ENCODE results near the gene ATG5.
A peak's percentile ranks its signal among the peaks of the same experiment; 100 is the strongest.

ATG5 gene

GRCh38 chr6:106325336-106326178, at the start of gene ATG5:
TSS of gene ATG5 (minus strand) at chr6:106325760. CDS start at chr6:106316208, 9,552 bp downstream.
- peak; percentile 94 for DNase-seq (ENCODE audit: insufficient read length, low spot score)
- peak; percentile 93 for FAIRE-seq

- DNase-seq (ENCODE audit: insufficient read length, low spot score) (no peak), FAIRE-seq (no peak)
Observed at GRCh38 chr6:106373502-106374239, 48.1 kb upstream of the ATG5 start.

- no peak for FAIRE-seq
- DNase-seq (ENCODE audit: insufficient read length, low spot score) = no peak
Observed at GRCh38 chr6:106372838-106373501, 47.4 kb upstream of the ATG5 start.

- FAIRE-seq (no peak), DNase-seq (ENCODE audit: insufficient read length, low spot score) (no peak)
Observed at GRCh38 chr6:106370639-106371038, 45.1 kb upstream of the ATG5 start.

GRCh38 chr6:106369739-106370138, 44.2 kb upstream of the ATG5 start:
- no peak for FAIRE-seq
- no peak for DNase-seq (ENCODE audit: insufficient read length, low spot score)

- DNase-seq (ENCODE audit: insufficient read length, low spot score) (no peak), FAIRE-seq (no peak)
Observed at GRCh38 chr6:106363401-106364138, 38.0 kb upstream of the ATG5 start.

GRCh38 chr6:106360989-106361430, 35.5 kb upstream of the ATG5 start:
- FAIRE-seq = no peak

GRCh38 chr6:106360410-106360988, 34.9 kb upstream of the ATG5 start, which contains the start of gene CRYBG1:
TSS of gene CRYBG1 (plus strand) at chr6:106360717. CDS start at chr6:106360909, 192 bp downstream.
- peak; percentile 20 for FAIRE-seq

More at GRCh38 chr6:106360989-106361430, 35.5 kb upstream of the ATG5 start:
- DNase-seq (ENCODE audit: insufficient read length, low spot score) = no peak

GRCh38 chr6:106359959-106360409, 34.4 kb upstream of the ATG5 start:
- DNase-seq (ENCODE audit: insufficient read length, low spot score) (no peak), FAIRE-seq (no peak)

More at GRCh38 chr6:106360410-106360988, 34.9 kb upstream of the ATG5 start, which contains the start of gene CRYBG1:
- peak; percentile 77 for DNase-seq (ENCODE audit: insufficient read length, low spot score)

GRCh38 chr6:106356378-106356777, 30.8 kb upstream of the ATG5 start:
- DNase-seq (ENCODE audit: insufficient read length, low spot score) (no peak), FAIRE-seq (no peak)

GRCh38 chr6:106347219-106347618, 21.7 kb upstream of the ATG5 start:
- FAIRE-seq (no peak), DNase-seq (ENCODE audit: insufficient read length, low spot score) (no peak)

GRCh38 chr6:106339334-106340029, 13.9 kb upstream of the ATG5 start:
- DNase-seq (ENCODE audit: insufficient read length, low spot score) = peak; percentile 75
- FAIRE-seq = no peak

GRCh38 chr6:106334646-106335448, 9.3 kb upstream of the ATG5 start:
- DNase-seq (ENCODE audit: insufficient read length, low spot score) (peak; percentile 42), FAIRE-seq (no peak)

- FAIRE-seq = no peak
- DNase-seq (ENCODE audit: insufficient read length, low spot score) = no peak
Observed at GRCh38 chr6:106324726-106325335, 729 bp downstream of the ATG5 start.

GRCh38 chr6:106321940-106322339, 3.6 kb downstream of the ATG5 start:
- FAIRE-seq (no peak), DNase-seq (ENCODE audit: insufficient read length, low spot score) (no peak)

- FAIRE-seq = no peak
- no peak for DNase-seq (ENCODE audit: insufficient read length, low spot score)
Observed at GRCh38 chr6:106318851-106319250, 6.7 kb downstream of the ATG5 start.

- DNase-seq (ENCODE audit: insufficient read length, low spot score) (no peak), FAIRE-seq (no peak)
Observed at GRCh38 chr6:106318061-106318460, 7.5 kb downstream of the ATG5 start.

GRCh38 chr6:106316375-106316766, 9.2 kb downstream of the ATG5 start:
- FAIRE-seq (no peak), DNase-seq (ENCODE audit: insufficient read length, low spot score) (no peak)

Measured in HTR-8/SVneo (cell line).